Measurements from ENCODE around the gene COL2A1.
A peak's percentile ranks its signal among the peaks of the same experiment; 100 is the strongest.

COL2A1 gene

GRCh38 chr12:47991106-47992061 lies 12.9 kb downstream of the COL2A1 start:
- no peak for DNase-seq (ENCODE audit: low read depth in 2 of 3, low spot score in 2 of 3)

GRCh38 chr12:47990351-47991105 lies 13.7 kb downstream of the COL2A1 start:
- DNase-seq (ENCODE audit: low read depth in 2 of 3, low spot score in 2 of 3) = peak in 2 of 3 experiments; percentile 18 to 29

DNA sequence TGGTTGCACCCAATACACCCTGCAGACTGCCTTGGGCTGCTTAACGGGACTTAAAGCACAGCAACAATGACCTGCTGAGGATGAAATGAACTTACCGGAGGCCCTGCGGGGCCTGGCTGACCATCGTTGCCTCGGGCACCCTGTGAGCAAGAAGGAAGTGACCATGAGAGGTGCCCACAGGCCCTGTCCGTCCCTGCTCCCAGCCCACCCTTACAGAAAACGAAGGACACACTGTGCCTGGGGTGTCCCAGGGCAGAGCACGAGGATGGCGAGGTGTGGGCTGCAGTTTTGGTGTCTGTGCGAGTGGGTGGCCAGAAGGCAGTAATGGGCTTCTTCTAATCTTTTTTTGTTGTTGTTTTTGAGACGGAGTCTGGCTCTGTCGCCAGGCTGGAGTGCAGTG lies 14.6 kb downstream of the COL2A1 start:
- DNase-seq (ENCODE audit: low read depth in 2 of 3, low spot score in 2 of 3) = no peak

GRCh38 chr12:47989023-47989417 lies 15.3 kb downstream of the COL2A1 start:
- DNase-seq (ENCODE audit: low read depth in 2 of 3, low spot score in 2 of 3) = no peak

DNA sequence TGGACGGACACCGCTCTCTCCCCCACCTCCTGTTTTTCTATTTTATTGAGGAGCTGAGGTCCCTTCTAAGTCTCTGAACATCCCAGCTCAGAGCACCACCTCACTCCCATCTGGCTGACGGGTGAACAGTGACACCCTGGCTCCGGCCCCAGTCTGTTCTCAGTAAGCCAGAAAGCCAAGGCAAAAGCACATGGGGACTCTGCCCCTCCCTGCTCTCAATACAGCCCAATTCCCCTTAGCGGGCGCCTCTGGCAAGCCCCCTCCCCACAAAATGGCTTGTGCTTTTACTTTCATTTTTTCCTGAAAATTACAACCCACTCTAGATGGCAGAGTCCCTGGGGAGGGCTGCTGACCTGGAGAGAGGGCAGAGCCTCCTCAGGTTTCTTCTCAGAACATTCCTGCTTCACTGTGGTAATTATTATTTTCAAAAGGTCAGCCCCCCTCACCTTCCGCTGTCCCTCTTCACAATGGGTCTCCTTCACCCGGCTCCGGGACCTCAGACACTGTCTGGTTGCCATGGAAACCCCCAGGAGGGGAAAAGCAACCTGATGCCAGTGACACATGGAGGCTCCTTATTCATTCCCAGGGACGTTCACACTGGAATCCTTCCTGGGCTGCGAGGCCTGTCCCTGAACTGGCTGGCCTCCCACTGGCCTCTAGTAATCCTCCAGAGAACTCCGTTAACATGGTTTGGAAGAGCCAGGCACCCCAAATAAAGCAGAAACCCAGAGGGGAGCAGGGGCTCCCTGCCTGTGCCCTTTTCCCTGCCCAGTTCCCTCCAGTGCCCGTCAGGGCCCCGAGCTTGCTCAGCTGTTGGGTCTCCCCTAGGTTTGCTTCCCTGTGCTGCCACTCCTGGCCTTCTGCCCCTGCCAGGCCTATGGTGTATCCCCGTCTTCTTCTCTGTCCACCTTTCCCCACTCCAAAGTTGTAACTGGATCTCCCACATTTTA lies 15.9 kb downstream of the COL2A1 start:
- no peak for DNase-seq (ENCODE audit: low read depth in 2 of 3, low spot score in 2 of 3)

DNA sequence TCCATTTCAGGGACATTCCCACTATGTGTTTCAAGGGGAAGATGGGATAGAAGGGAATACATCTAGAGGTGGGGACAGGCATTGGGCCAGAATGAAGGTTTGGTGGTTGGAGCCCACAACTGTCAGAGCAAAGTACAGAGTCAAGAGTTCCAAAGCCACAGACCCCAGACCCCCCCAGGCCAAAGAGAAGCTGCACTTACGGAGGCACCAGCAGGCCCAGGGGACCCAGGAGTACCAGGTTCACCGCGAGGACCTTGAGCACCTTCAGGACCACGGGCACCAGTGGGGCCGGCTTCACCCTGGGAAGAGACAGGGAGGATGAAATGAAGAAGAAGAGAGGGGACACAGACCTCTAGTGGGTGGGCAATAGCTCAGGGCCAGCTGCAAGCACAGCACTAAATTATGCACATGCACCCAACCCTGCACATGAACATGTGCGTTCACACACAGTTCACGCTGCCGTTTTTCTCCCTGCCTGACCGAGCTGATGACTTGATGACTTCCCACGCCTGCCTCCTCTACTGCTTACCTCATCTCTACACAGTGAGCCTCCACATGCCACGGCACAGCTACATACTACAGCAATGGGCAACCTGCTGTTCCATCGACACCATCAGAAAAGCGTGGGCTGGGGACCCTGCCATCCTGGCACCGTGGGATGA lies 16.7 kb downstream of the COL2A1 start:
- no peak for DNase-seq (ENCODE audit: low read depth in 2 of 3, low spot score in 2 of 3)

DNA sequence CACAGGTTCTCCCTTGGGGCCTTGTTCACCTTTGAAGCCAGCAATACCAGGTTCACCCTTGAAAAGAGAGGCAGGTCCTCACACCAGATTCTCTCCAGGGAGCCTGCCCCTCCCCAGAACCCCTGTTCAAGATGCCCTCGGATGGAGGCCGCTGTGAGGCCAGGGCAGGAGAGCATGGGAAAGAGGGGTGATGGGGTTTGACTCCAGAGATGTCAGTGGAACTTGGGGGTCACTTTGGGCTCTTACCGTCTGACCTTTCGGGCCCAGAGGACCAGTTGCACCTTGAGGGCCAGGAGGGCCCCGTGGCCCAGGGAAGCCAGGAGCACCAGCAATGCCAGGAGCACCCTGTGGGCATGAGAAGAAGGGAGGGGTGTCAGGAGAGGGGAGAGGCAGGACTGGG lies 17.4 kb downstream of the COL2A1 start:
- no peak for DNase-seq (ENCODE audit: low read depth in 2 of 3, low spot score in 2 of 3)

DNA sequence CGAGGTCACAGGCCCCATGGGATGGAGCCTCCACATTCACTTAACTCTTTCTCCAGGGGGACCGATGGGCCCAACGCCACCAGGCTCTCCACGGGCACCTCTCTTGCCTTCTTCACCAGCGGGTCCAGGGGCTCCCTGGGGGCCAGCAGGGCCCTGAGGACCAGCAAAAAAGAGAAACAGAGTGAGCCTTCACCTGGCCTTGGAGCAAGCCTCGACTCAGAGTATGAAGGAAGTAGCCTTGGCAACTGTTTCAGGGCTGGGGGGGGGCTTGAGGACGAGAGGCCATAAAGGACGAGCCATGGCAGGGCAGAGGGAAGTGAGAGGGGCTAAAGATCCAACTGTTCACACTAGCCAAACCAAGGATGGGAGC lies 18.0 kb downstream of the COL2A1 start:
- no peak for DNase-seq (ENCODE audit: low read depth in 2 of 3, low spot score in 2 of 3)

DNA sequence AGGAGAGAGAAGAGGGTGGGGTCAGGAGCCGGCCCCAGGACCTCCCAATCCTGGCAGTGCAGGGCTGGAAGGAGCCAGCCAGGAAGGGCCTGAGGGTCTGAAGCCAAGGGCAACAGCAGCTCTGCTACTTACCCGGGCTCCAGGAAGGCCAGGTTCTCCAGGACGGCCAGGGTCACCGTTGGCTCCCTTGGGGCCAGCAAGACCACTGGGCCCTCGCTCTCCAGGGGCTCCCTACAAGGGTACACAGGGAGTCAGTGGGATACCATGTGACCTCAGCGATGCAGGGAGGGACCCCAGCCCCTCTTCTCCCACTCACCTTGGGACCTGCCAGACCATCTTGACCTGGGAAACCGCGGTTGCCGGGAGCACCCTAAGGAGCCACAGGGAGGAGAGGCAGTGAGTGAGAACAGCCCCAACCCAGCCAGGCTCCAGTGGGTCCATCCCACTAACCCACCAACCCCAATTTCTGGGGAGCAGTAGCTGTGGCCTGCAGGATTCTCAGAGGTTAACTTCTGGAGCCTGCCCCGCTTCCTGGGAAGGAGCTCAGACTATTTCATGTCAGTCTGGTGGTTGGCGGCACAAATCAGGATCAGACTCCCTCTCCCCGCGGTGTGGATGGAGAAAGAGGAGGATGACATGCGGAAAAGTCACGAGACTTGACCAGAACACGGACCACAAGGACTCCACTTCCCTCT lies 18.5 kb downstream of the COL2A1 start:
- DNase-seq (ENCODE audit: low read depth in 2 of 3, low spot score in 2 of 3) = no peak

GRCh38 chr12:47984331-47984801 lies 19.9 kb downstream of the COL2A1 start:
- DNase-seq (ENCODE audit: low read depth in 2 of 3, low spot score in 2 of 3) = no peak

- no peak for DNase-seq (ENCODE audit: low read depth in 2 of 3, low spot score in 2 of 3)
Measured at GRCh38 chr12:47983541-47984115, 20.6 kb downstream of the COL2A1 start.

- no peak for DNase-seq (ENCODE audit: low read depth in 2 of 3, low spot score in 2 of 3)
Measured at GRCh38 chr12:47982770-47983169, 21.5 kb downstream of the COL2A1 start.

DNA sequence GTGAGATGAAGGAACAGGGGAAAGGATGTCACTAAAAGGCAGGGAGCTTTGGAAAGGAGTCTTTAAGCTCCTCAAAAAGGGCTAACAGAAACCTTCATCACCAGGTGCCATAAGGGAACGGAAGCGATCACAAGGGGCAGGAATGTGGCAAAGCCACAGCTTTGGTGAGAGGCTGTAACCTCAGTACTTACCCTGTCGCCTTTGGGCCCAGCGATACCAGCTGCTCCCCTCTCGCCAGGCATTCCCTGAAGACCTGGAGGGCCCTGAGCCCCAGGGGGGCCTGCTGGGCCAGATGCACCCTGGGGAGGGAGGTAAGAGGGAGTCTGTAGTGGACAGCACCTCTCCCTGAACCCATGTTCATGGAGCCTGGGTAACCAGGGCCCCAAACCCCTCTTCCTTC lies 22.0 kb downstream of the COL2A1 start:
- no peak for DNase-seq (ENCODE audit: low read depth in 2 of 3, low spot score in 2 of 3)

- no peak for DNase-seq (ENCODE audit: low read depth in 2 of 3, low spot score in 2 of 3)
Measured at GRCh38 chr12:47981496-47982260, 22.6 kb downstream of the COL2A1 start.

GRCh38 chr12:47980779-47981495 lies 23.3 kb downstream of the COL2A1 start:
- DNase-seq (ENCODE audit: low read depth in 2 of 3, low spot score in 2 of 3) = no peak

- DNase-seq (ENCODE audit: low read depth in 2 of 3, low spot score in 2 of 3) = no peak
Measured at GRCh38 chr12:47980197-47980596, 24.1 kb downstream of the COL2A1 start.

DNA sequence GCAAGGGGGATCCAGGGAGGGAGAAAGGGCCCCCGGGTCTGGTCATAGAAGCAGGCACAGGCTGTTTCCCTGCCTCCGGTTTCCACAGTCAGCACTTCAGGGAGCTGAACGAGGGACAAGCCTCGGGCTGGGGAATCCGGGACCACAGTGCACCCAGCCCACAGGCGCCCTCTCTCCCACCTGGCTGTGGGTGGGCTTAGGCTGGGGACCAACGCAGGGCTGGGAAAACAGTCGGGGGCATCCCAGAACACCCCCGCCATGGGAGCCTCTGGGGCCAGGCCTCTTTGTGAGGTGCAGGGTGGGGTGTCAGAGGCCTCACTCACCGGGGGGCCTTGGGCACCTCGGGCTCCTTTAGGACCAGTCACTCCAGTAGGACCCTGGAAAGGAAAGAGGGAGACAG lies 24.6 kb downstream of the COL2A1 start:
- no peak for DNase-seq (ENCODE audit: low read depth in 2 of 3, low spot score in 2 of 3)

- DNase-seq (ENCODE audit: low read depth in 2 of 3, low spot score in 2 of 3) = no peak
Measured at GRCh38 chr12:47979166-47979565, 25.1 kb downstream of the COL2A1 start.

Data from activated CD8-positive, alpha-beta memory T cell treated with anti-CD3 and anti-CD28 coated beads for 48 hours (primary cell).